GM12878 (cell line): ENCODE data around the gene ZDHHC3.

Experiments
- HDAC6 ChIP-seq: fragments of 200-600 bp; sonication (generic); IDR thresholded peaks from one replicate; pipeline ENCODE4 v1.8.0; 2017; ENCODE audit warnings: antibody characterized with exemption; ENCODE audit not compliant: unreplicated experiment
- POLR2A ChIP-seq: IDR thresholded peaks from 2 replicates; pipeline ENCODE4 v1.6.1; 2011; ENCODE audit warnings: low read depth, mild to moderate bottlenecking, low read length
- SIN3A ChIP-seq: IDR thresholded peaks from 2 replicates; pipeline ENCODE4 v1.6.1; 2012; ENCODE audit warnings: low read depth, low read length, improper control_type of control experiment
- SREBF1 ChIP-seq: IDR thresholded peaks from 2 replicates; pipeline ENCODE4 v1.6.1; 2012; ENCODE audit warnings: mild to moderate bottlenecking, low read length
- TF ChIP-seq, protein P1 (sequence below): fragments of 450-650 bp; formaldehyde crosslinking; IDR thresholded peaks from 2 replicates; pipeline ENCODE4 v1.4.0; 2020; ENCODE audit warnings: mild to moderate bottlenecking, moderate library complexity

DNA sequence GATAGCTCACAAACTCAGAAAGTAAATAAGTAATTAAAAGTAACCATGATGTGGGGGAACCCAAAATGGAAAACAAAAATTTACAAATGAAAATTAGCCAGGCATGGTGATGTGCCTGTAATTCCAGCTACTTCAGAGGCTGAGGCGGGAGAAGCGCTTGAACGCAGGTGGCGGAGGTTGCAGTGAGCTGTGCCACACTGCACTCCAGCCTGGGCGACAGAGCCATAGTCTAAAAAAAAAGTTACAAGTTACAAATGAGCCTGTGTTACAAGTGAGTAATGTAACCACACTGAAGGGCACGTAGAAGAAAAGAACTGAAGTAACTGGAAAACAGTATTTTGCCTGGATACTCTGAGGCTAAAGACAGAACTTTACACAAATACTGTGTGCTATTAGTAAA lies 11.4 kb upstream of the ZDHHC3 start:
- TF ChIP-seq, protein P1, sequence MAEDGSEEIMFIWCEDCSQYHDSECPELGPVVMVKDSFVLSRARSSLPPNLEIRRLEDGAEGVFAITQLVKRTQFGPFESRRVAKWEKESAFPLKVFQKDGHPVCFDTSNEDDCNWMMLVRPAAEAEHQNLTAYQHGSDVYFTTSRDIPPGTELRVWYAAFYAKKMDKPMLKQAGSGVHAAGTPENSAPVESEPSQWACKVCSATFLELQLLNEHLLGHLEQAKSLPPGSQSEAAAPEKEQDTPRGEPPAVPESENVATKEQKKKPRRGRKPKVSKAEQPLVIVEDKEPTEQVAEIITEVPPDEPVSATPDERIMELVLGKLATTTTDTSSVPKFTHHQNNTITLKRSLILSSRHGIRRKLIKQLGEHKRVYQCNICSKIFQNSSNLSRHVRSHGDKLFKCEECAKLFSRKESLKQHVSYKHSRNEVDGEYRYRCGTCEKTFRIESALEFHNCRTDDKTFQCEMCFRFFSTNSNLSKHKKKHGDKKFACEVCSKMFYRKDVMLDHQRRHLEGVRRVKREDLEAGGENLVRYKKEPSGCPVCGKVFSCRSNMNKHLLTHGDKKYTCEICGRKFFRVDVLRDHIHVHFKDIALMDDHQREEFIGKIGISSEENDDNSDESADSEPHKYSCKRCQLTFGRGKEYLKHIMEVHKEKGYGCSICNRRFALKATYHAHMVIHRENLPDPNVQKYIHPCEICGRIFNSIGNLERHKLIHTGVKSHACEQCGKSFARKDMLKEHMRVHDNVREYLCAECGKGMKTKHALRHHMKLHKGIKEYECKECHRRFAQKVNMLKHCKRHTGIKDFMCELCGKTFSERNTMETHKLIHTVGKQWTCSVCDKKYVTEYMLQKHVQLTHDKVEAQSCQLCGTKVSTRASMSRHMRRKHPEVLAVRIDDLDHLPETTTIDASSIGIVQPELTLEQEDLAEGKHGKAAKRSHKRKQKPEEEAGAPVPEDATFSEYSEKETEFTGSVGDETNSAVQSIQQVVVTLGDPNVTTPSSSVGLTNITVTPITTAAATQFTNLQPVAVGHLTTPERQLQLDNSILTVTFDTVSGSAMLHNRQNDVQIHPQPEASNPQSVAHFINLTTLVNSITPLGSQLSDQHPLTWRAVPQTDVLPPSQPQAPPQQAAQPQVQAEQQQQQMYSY (CRISPR knock-in tag): no peak
- TF ChIP-seq HDAC6: no peak
- no peak for TF ChIP-seq SIN3A
- TF ChIP-seq POLR2A: no peak
- TF ChIP-seq SREBF1: no peak
